ENCODE data around the gene SHISA9.

Gene SHISA9

DNA sequence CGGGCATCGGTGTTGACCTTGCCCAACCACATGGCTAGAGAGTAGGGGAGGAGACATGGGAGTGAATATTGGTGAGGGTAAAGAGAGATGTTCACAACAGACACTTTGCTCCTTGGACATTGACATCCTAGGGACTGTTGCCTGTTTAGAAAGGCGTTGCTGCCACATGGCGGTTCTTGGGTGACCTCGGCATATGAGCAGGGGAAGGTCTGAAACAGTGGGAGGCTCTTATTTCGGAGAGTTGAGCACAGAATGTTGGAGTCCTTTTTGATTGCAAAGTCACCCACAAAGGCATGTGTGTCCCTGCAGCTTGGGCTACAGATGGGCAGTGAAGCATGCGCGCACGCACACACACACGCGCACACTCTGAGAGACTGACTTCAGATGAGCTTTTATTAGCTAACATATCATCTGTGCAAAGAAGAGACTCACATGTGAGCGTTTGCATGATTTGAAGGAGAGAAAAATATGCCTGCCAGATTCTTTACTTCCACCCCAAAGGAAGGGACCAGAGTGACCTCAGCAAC, 104.4 kb downstream of the SHISA9 start:
- Histone ChIP-seq H3K4me3 (replicated peaks; ENCODE audit: low read depth, low read length) (no peak overlapping the region), H3K27me3 (replicated peaks; ENCODE audit: control insufficient read depth, insufficient read depth, low read length) (no peaks in the 10 kb centered on the region), H3K36me3 (ENCODE audit: control insufficient read depth, insufficient read depth, low read length) (no peaks in the 10 kb centered on the region)
- TF ChIP-seq, protein P1, sequence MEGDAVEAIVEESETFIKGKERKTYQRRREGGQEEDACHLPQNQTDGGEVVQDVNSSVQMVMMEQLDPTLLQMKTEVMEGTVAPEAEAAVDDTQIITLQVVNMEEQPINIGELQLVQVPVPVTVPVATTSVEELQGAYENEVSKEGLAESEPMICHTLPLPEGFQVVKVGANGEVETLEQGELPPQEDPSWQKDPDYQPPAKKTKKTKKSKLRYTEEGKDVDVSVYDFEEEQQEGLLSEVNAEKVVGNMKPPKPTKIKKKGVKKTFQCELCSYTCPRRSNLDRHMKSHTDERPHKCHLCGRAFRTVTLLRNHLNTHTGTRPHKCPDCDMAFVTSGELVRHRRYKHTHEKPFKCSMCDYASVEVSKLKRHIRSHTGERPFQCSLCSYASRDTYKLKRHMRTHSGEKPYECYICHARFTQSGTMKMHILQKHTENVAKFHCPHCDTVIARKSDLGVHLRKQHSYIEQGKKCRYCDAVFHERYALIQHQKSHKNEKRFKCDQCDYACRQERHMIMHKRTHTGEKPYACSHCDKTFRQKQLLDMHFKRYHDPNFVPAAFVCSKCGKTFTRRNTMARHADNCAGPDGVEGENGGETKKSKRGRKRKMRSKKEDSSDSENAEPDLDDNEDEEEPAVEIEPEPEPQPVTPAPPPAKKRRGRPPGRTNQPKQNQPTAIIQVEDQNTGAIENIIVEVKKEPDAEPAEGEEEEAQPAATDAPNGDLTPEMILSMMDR (IDR thresholded peaks at IDR 0.05; ENCODE audit: insufficient read depth, low read length, poor library complexity, severe bottlenecking): no peak
- DNase-seq (ENCODE audit: extremely low read depth, insufficient read length): no peak

DNA sequence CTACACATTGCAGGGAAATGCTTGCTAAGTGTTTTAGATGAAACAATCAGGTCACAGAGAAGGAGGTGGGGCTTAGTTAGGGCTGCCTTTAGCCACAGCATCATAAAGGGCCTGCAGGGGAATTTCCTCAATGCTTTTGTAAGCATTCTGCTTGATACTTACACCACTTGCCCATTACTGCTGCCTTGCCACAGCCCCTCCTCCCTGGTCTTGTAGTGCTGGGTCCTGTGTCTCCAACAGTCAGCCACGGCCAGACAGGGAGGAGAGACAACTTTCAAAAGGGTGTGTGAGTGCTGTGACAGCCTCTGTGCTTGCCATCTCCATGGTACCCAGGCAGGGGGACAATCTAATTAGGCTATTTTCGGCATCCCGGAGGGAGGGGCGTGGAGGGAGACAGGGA, 111.2 kb downstream of the SHISA9 start:
- no peak overlapping the region for H3K4me3 ChIP-seq (replicated peaks; ENCODE audit: low read depth, low read length)
- TF ChIP-seq, protein P1 (IDR thresholded peaks at IDR 0.05; ENCODE audit: insufficient read depth, low read length, poor library complexity, severe bottlenecking): no peak
- DNase-seq (ENCODE audit: extremely low read depth, insufficient read length): peak; percentile 8

DNA sequence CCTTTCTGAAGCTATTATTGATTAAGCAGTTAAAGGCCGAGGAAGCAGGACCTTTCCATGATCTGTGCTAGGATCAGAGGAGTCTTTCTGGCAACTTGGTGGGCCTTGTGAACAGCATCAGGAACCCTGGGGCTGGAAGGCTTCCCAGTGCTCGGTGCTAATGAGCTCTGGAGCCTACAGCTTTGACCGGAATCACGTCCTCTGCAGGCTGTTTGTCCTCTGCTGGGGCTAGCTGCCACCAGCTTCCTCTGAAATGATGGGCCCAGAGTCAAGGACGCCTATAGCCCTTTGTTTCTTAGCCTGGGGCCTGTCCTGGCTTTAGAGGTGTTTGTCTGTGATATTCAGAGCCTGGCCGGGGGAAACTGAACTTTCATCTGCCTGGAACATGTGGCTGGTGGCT, 111.6 kb downstream of the SHISA9 start:
- H3K4me3 ChIP-seq (replicated peaks; ENCODE audit: low read depth, low read length): no peak overlapping the region
- no peak for DNase-seq (ENCODE audit: extremely low read depth, insufficient read length)
- H3K27me3 ChIP-seq (replicated peaks; ENCODE audit: control insufficient read depth, insufficient read depth, low read length): no peaks in the 10 kb centered on the region
- H3K36me3 ChIP-seq (ENCODE audit: control insufficient read depth, insufficient read depth, low read length): no peaks in the 10 kb centered on the region
- TF ChIP-seq, protein P1 (IDR thresholded peaks at IDR 0.05; ENCODE audit: insufficient read depth, low read length, poor library complexity, severe bottlenecking): no peak

More for the DNA sequence above, 111.2 kb downstream of the SHISA9 start:
- Histone ChIP-seq H3K36me3 (ENCODE audit: control insufficient read depth, insufficient read depth, low read length) (no peaks in the 10 kb centered on the region), H3K27me3 (replicated peaks; ENCODE audit: control insufficient read depth, insufficient read depth, low read length) (no peaks in the 10 kb centered on the region)

DNA sequence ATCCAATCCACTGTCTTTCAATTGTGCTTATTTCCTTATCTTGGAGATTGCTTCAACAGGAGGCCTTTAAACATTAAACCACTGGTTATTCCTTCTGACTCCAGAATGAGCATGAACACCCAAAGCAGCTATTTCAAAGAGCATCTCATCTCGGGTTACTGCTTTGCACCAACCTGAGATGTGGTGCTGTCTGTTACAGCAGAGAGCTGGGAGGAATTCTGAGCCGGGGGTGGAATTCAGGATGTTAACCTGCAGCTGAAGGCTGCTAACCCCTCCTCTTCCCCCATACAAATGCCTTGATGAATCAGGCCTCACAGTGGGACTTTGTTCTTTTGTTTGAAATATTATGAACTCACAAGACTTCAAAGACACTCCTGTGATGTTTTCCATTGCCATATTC, 113.1 kb downstream of the SHISA9 start:
- Histone ChIP-seq H3K36me3 (ENCODE audit: control insufficient read depth, insufficient read depth, low read length) (no peaks in the 10 kb centered on the region), H3K27me3 (replicated peaks; ENCODE audit: control insufficient read depth, insufficient read depth, low read length) (no peaks in the 10 kb centered on the region), H3K4me3 (replicated peaks; ENCODE audit: low read depth, low read length) (no peak overlapping the region)
- TF ChIP-seq, protein P1 (IDR thresholded peaks at IDR 0.05; ENCODE audit: insufficient read depth, low read length, poor library complexity, severe bottlenecking): no peak
- DNase-seq (ENCODE audit: extremely low read depth, insufficient read length): no peak

DNA sequence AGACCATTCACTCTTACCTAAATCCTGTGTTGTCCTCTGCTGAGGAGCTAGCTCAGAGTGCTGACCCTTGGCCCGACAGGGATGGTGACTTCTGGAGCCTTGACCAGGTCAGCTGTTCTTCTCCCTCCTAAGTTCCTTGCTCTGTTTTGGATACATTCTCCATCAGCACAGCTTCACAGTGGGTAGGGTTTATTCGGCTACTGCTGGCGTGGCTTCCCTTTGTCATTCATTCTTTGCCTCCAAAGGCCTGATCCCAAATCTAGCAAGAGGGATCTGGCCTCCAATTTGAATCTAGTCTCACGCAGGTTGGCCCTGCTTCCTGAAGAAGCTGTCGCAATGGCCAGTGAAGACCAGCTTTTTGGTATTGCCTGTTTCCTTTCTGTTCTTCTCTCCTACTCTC, 116.6 kb downstream of the SHISA9 start:
- no peaks in the 10 kb centered on the region for H3K36me3 ChIP-seq (ENCODE audit: control insufficient read depth, insufficient read depth, low read length)
- H3K27me3 ChIP-seq (replicated peaks; ENCODE audit: control insufficient read depth, insufficient read depth, low read length): no peaks in the 10 kb centered on the region
- no peak for DNase-seq (ENCODE audit: extremely low read depth, insufficient read length)
- TF ChIP-seq, protein P1 (IDR thresholded peaks at IDR 0.05; ENCODE audit: insufficient read depth, low read length, poor library complexity, severe bottlenecking): no peak
- no peak overlapping the region for H3K4me3 ChIP-seq (replicated peaks; ENCODE audit: low read depth, low read length)

DNA sequence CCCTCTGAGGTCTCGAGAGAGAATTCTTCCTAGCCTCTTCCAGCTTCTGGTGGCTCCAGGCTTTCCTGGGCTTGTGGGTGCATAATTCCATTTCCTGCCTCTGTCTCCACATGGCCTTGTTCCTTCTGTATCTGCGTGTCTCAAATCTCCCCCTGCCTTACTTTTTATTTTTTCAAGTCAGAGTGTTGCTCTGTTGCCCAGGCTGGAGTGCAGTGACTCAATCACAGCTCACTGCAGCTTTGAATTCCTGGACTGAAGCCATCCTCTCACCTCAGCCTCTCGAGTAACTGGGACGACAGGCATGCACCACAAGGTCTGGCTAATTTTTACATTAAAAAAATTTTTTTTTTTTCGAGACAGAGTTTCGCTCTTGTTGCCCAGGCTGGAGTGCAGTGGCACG, 120.6 kb downstream of the SHISA9 start:
- Histone ChIP-seq H3K36me3 (ENCODE audit: control insufficient read depth, insufficient read depth, low read length) (no peaks in the 10 kb centered on the region), H3K27me3 (replicated peaks; ENCODE audit: control insufficient read depth, insufficient read depth, low read length) (no peaks in the 10 kb centered on the region), H3K4me3 (replicated peaks; ENCODE audit: low read depth, low read length) (no peak overlapping the region)
- TF ChIP-seq, protein P1 (IDR thresholded peaks at IDR 0.05; ENCODE audit: insufficient read depth, low read length, poor library complexity, severe bottlenecking): no peak
- DNase-seq (ENCODE audit: extremely low read depth, insufficient read length): no peak

All from GM06990 (cell line).